CD4-positive, alpha-beta memory T cell (primary cell): ENCODE measurements around the gene PRAMEF14. TPM values are rescaled to one million over a fixed set of nuclear protein-coding genes. Genes with fewer than 3 reads are reported as not detected.
"Not testable (repeated sequence)": the region's sequence is repeated elsewhere in the genome, so short reads cannot be mapped to it uniquely, and the experiment has no call there.

ENCODE experiments used
- CTCF ChIA-PET: fragments of 350-600 bp; sonication (Branson Sonifier 250); formaldehyde crosslinking; loops from one replicate; lab custom pipeline; 2021; ENCODE audit warnings: inconsistent platforms; ENCODE audit not compliant: partially characterized antibody; lab: Charles Lee
- POLR2A ChIA-PET: fragments of 350-600 bp; sonication (Branson Sonifier 250); formaldehyde crosslinking; loops from one replicate; lab custom pipeline; 2021; ENCODE audit not compliant: partially characterized antibody; lab: Charles Lee
- DNase-seq, 5 donors: peaks; one replicate each; pipeline versions ENCODE4 v3.0.0 to v3.0.0-alpha.2; 2020 to 2022; ENCODE audit warnings: mixed read lengths in 1 of 5
- H3K27ac ChIP-seq: one replicate; pipeline ENCODE4 v1.7.0; 2013; ENCODE audit warnings: low read depth, low read length
- H3K27me3 ChIP-seq: 2 replicates; pipeline ENCODE4 v1.7.0; 2013; ENCODE audit warnings: mild to moderate bottlenecking, low read length, moderate library complexity; ENCODE audit not compliant: insufficient read depth
- H3K36me3 ChIP-seq: 2 replicates; pipeline ENCODE4 v1.7.0; 2013; ENCODE audit warnings: mild to moderate bottlenecking, low read length, moderate library complexity; ENCODE audit not compliant: insufficient read depth
- H3K4me1 ChIP-seq: 2 replicates; pipeline ENCODE4 v1.7.0; 2013; ENCODE audit warnings: mild to moderate bottlenecking, low read length, moderate library complexity; ENCODE audit not compliant: insufficient read depth
- H3K4me3 ChIP-seq, 2 donors: one replicate each; pipeline ENCODE4 v1.7.0; 2013; ENCODE audit warnings: low read length in 2 of 2, mild to moderate bottlenecking in 1 of 2
- H3K9me3 ChIP-seq, 2 donors: one replicate each; pipeline ENCODE4 v1.7.0; 2013; ENCODE audit warnings: low read length in 2 of 2, control low read depth in 1 of 2; ENCODE audit not compliant: control insufficient read depth in 1 of 2
- H3K27ac Mint-ChIP-seq, 7 donors: one replicate each; pipeline ENCODE4 v1.8.0; 2020 to 2021; ENCODE audit warnings: mixed read lengths in 7 of 7, mild to moderate bottlenecking in 6 of 7, inconsistent platforms in 3 of 7, moderate library complexity in 3 of 7
- H3K27me3 Mint-ChIP-seq, 2 donors: one replicate each; pipeline ENCODE4 v1.8.0; 2020 to 2021; ENCODE audit warnings: mixed read lengths in 2 of 2
- H3K36me3 Mint-ChIP-seq, 2 donors: one replicate each; pipeline ENCODE4 v1.8.0; 2020 to 2021; ENCODE audit warnings: mixed read lengths in 2 of 2, inconsistent platforms in 1 of 2, mild to moderate bottlenecking in 1 of 2
- H3K4me1 Mint-ChIP-seq, 4 donors: one replicate each; pipeline ENCODE4 v1.8.0; 2020 to 2021; ENCODE audit warnings: mixed read lengths in 4 of 4, mild to moderate bottlenecking in 1 of 4
- H3K4me3 Mint-ChIP-seq, 8 donors: one replicate each; pipeline ENCODE4 v1.8.0; 2020 to 2021; ENCODE audit warnings: mixed read lengths in 8 of 8, mild to moderate bottlenecking in 7 of 8, moderate library complexity in 6 of 8, inconsistent platforms in 3 of 8
- H3K9me3 Mint-ChIP-seq, 8 donors: one replicate each; pipeline ENCODE4 v1.8.0; 2020 to 2021; ENCODE audit warnings: mixed read lengths in 8 of 8, mild to moderate bottlenecking in 5 of 8, inconsistent platforms in 3 of 8, moderate library complexity in 1 of 8
- intact Hi-C: fragments of 100-400 bp; cut with micrococcal nuclease; formaldehyde crosslinking; loops from one replicate; pipeline ENCODE4 v1.15.1; 2023
- polyA plus RNA-seq, 2 donors: library from polyadenylated mRNA; unstranded; fragments of 300-500 nt; fragmentation: Illumina TruSeq; gene quantifications; one replicate each; pipeline ENCODE4 v1.2.3, GENCODE V29; 2021
- total RNA-seq, 2 experiments: library from RNA; stranded (reverse); gene quantifications; one replicate each; pipeline ENCODE4 v1.2.3, GENCODE V29; 2021

The PRAMEF14 gene
- total and polyA plus RNA-seq, 4 experiments from 2014 or later = not detected

- CTCF ChIA-PET, H3K36me3 Mint-ChIP-seq, H3K27me3 ChIP-seq, H3K36me3 ChIP-seq, H3K4me1 Mint-ChIP-seq, H3K4me3 ChIP-seq, H3K27ac ChIP-seq, H3K27me3 Mint-ChIP-seq, DNase-seq, POLR2A ChIA-PET, H3K27ac Mint-ChIP-seq, H3K4me1 ChIP-seq, H3K9me3 ChIP-seq, H3K9me3 Mint-ChIP-seq, intact Hi-C loops: not testable (repeated sequence)
- H3K4me3 Mint-ChIP-seq = peak overlapping the region in 1 of 8 donors; percentile 31
These were observed 21.6 kb upstream of the PRAMEF14 start for GRCh38 chr1:13368544-13368943.

GRCh38 chr1:13366536-13366935 is 19.6 kb upstream of the PRAMEF14 start:
- H3K9me3 Mint-ChIP-seq, CTCF ChIA-PET, DNase-seq, H3K9me3 ChIP-seq, H3K4me3 ChIP-seq, H3K27ac Mint-ChIP-seq, H3K36me3 Mint-ChIP-seq, intact Hi-C loops, H3K4me3 Mint-ChIP-seq, H3K27me3 Mint-ChIP-seq, H3K27ac ChIP-seq, H3K4me1 ChIP-seq, H3K4me1 Mint-ChIP-seq, H3K27me3 ChIP-seq, H3K36me3 ChIP-seq, POLR2A ChIA-PET: not testable (repeated sequence)

- H3K4me3 ChIP-seq, CTCF ChIA-PET, H3K36me3 Mint-ChIP-seq, H3K9me3 Mint-ChIP-seq, intact Hi-C loops, DNase-seq, POLR2A ChIA-PET, H3K4me1 Mint-ChIP-seq, H3K27me3 ChIP-seq, H3K27ac Mint-ChIP-seq, H3K9me3 ChIP-seq, H3K4me3 Mint-ChIP-seq, H3K36me3 ChIP-seq, H3K27me3 Mint-ChIP-seq, H3K4me1 ChIP-seq, H3K27ac ChIP-seq: not testable (repeated sequence)
These were observed 18.0 kb upstream of the PRAMEF14 start for GRCh38 chr1:13364928-13365327.

- intact Hi-C loops, H3K27me3 ChIP-seq, H3K27ac Mint-ChIP-seq, DNase-seq, H3K36me3 Mint-ChIP-seq, H3K36me3 ChIP-seq, H3K9me3 ChIP-seq, H3K4me3 ChIP-seq, H3K9me3 Mint-ChIP-seq, POLR2A ChIA-PET, H3K4me3 Mint-ChIP-seq, CTCF ChIA-PET, H3K4me1 ChIP-seq, H3K27ac ChIP-seq, H3K27me3 Mint-ChIP-seq, H3K4me1 Mint-ChIP-seq: not testable (repeated sequence)
These were observed 15.4 kb upstream of the PRAMEF14 start for GRCh38 chr1:13362364-13362763.

GRCh38 chr1:13356774-13357173 is 9.8 kb upstream of the PRAMEF14 start:
- POLR2A ChIA-PET, H3K27me3 Mint-ChIP-seq, H3K36me3 Mint-ChIP-seq, H3K36me3 ChIP-seq, H3K27ac ChIP-seq, CTCF ChIA-PET, H3K4me3 ChIP-seq, intact Hi-C loops, H3K27ac Mint-ChIP-seq, H3K4me1 ChIP-seq, H3K4me1 Mint-ChIP-seq, H3K27me3 ChIP-seq, H3K4me3 Mint-ChIP-seq, H3K9me3 ChIP-seq: not testable (repeated sequence)
- peak in 4 of 5 donors; percentile 7 to 14 (median 14) for DNase-seq
- peaks cover 0 to 21% (median 11%) of the 10 kb centered on the region in 8 donors for H3K9me3 Mint-ChIP-seq

- POLR2A ChIA-PET, H3K4me3 Mint-ChIP-seq, H3K4me1 ChIP-seq, H3K27me3 Mint-ChIP-seq, H3K27me3 ChIP-seq, H3K4me3 ChIP-seq, H3K36me3 ChIP-seq, DNase-seq, H3K27ac ChIP-seq, CTCF ChIA-PET, intact Hi-C loops, H3K36me3 Mint-ChIP-seq, H3K4me1 Mint-ChIP-seq, H3K27ac Mint-ChIP-seq, H3K9me3 ChIP-seq: not testable (repeated sequence)
- H3K9me3 Mint-ChIP-seq = peaks cover 0 to 21% (median 11%) of the 10 kb centered on the region in 8 donors
These were observed 7.5 kb upstream of the PRAMEF14 start for GRCh38 chr1:13354475-13354874.

- H3K27me3 Mint-ChIP-seq, H3K27ac Mint-ChIP-seq: not testable (repeated sequence)
These were observed 6.5 kb upstream of the PRAMEF14 start for GRCh38 chr1:13353476-13353875.

GRCh38 chr1:13342496-13342895 is 4.4 kb downstream of the PRAMEF14 start:
- H3K27me3 Mint-ChIP-seq, H3K4me3 ChIP-seq, H3K27ac ChIP-seq, H3K27me3 ChIP-seq, H3K36me3 Mint-ChIP-seq, H3K4me1 Mint-ChIP-seq, intact Hi-C loops, H3K9me3 ChIP-seq, H3K4me1 ChIP-seq, H3K36me3 ChIP-seq, CTCF ChIA-PET, H3K4me3 Mint-ChIP-seq, DNase-seq, POLR2A ChIA-PET, H3K9me3 Mint-ChIP-seq, H3K27ac Mint-ChIP-seq: not testable (repeated sequence)

More at GRCh38 chr1:13353476-13353875, 6.5 kb upstream of the PRAMEF14 start:
- H3K36me3 ChIP-seq, H3K4me1 Mint-ChIP-seq, H3K27ac ChIP-seq, H3K4me1 ChIP-seq, POLR2A ChIA-PET, H3K9me3 ChIP-seq, DNase-seq, CTCF ChIA-PET, H3K27me3 ChIP-seq, H3K4me3 ChIP-seq, H3K4me3 Mint-ChIP-seq, H3K36me3 Mint-ChIP-seq, intact Hi-C loops: not testable (repeated sequence)
- H3K9me3 Mint-ChIP-seq = peaks cover 0 to 21% (median 11%) of the 10 kb centered on the region in 8 donors
